AG04449 (cell line): ENCODE data around the gene NOS1AP.

Source experiments
- CTCF ChIA-PET: fragments of 350-600 bp; formaldehyde crosslinking; extraction: SDS; loops from one replicate; lab custom pipeline; 2021; ENCODE audit warnings: antibody characterized with exemption; lab: Yijun Ruan, JAX
- POLR2A ChIA-PET: fragments of 400-600, 350-600 bp; formaldehyde crosslinking; extraction: SDS; loops from one replicate; lab custom pipeline; 2020; ENCODE audit warnings: antibody characterized with exemption, inconsistent platforms; lab: Yijun Ruan, JAX
- DNase-seq: peaks from one replicate; pipeline ENCODE4 v3.0.0-alpha.2; 2010; ENCODE audit warnings: low read depth, low spot score
- H3K4me3 ChIP-seq: 2 replicates; pipeline ENCODE4 v1.5.1; 2011; ENCODE audit warnings: low read depth, mild to moderate bottlenecking, control low read depth, low read length
- CTCF ChIP-seq: IDR thresholded peaks from one replicate; pipeline ENCODE4 v1.5.1; 2011; ENCODE audit warnings: mild to moderate bottlenecking, moderate library complexity, low read length, control low read depth, inconsistent platforms; ENCODE audit not compliant: insufficient read depth; ENCODE audit errors: missing control alignments

The NOS1AP gene

DNA sequence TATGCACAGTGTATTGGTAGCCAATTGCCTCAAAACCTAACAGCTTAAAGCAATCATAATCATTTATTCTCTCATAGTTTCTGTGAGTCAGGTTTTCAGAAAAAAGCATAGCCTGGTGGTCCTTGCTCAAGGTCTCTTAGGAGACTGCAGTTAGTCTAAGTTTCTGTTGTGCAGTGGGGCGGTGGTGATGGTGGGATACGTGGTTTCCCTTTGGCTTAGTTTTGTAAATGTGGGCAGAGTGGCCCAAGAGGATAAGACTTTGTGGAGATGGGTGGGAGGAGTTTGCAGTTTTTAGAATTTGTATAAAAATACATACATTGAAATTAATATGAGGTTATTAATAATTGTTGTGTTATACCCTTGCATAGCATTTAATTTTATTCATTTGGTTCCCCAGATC lies 68.6 kb downstream of the NOS1AP start:
- DNase-seq = no peak
- no peak for TF ChIP-seq CTCF
- ChIA-PET CTCF (no interaction called here), POLR2A (no interaction called here)
- H3K4me3 ChIP-seq = no peak overlapping the region

- ChIA-PET CTCF (no interaction called here), POLR2A (no interaction called here)
Measured at GRCh38 chr1:162138599-162139181, 69.2 kb downstream of the NOS1AP start.

GRCh38 chr1:162139211-162139610 lies 69.7 kb downstream of the NOS1AP start:
- no peak overlapping the region for H3K4me3 ChIP-seq
- CTCF ChIA-PET = interaction anchor here (1.2 to 1.6 kb wide), 2 partner anchors 83 to 252 kb away, joined by 3 read pairs; no protein-coding TSS in a partner anchor
- DNase-seq = no peak
- no peak for TF ChIP-seq CTCF
- POLR2A ChIA-PET = no interaction called here

More at GRCh38 chr1:162138599-162139181, 69.2 kb downstream of the NOS1AP start:
- no peak for DNase-seq
- H3K4me3 ChIP-seq = no peak overlapping the region
- TF ChIP-seq CTCF = no peak

GRCh38 chr1:162141281-162142054 lies 72.0 kb downstream of the NOS1AP start:
- TF ChIP-seq CTCF = no peak
- ChIA-PET CTCF (no interaction called here), POLR2A (no interaction called here)
- DNase-seq = no peak
- no peak overlapping the region for H3K4me3 ChIP-seq

DNA sequence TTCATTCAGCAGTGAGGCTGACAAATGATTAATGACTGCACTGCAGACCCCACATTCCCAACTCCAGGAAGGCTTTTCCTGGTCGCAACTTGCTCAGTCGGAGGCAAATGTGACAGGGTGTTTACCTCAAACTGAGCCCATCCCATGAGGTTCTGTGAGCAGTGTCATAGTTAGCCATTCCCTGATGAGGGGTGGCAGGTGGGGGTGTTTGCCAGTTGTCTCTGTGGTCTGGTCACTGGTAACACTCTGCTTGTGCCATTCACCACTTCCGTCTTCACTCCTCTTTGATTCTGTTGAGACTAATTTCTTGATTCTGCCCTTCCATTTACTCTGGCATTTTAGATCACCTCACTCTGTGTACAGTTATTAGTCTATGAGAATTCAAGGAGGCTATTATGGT lies 73.5 kb downstream of the NOS1AP start:
- CTCF ChIA-PET = no interaction called here
- no peak for DNase-seq
- no peak for TF ChIP-seq CTCF
- no peak overlapping the region for H3K4me3 ChIP-seq
- POLR2A ChIA-PET = no interaction called here

DNA sequence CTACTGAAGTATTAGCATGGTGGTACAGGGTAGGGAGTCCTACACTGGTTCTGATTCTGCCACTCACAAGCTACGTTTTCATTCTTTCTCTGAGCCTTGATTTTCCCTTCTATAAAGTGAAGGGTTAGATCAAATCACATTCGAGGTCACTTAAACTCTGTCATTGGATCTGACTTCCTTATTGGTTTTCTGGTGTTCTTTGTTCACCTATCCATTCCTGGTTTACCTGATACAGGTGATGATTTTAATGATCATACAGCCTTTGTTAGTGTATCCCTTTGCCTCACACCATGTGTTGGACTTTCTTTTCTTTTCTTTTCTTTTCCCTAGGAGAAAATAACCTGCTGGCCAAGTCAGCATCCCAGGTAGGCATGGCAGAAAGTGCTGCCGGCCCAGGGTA lies 74.8 kb downstream of the NOS1AP start:
- ChIA-PET POLR2A (no interaction called here), CTCF (no interaction called here)
- no peak for TF ChIP-seq CTCF
- no peak for DNase-seq
- H3K4me3 ChIP-seq = no peak overlapping the region
